SK-N-SH (cell line): ENCODE measurements around the gene FAM131B.

ENCODE experiments used
- EP300 ChIP-seq, 2 experiments: IDR thresholded peaks; 2 replicates each; pipeline versions ENCODE4 v1.4.0 to v1.6.1; 2012; ENCODE audit warnings: borderline replicate concordance in 1 of 2, low read depth in 1 of 2, low read length in 1 of 2
- FOSL2 ChIP-seq: IDR thresholded peaks from 2 replicates; pipeline ENCODE4 v1.4.0; 2012; ENCODE audit warnings: low read depth, mild to moderate bottlenecking, moderate library complexity, borderline replicate concordance
- GATA2 ChIP-seq: sonication (generic); formaldehyde crosslinking; IDR thresholded peaks from 2 replicates; pipeline ENCODE4 v1.5.0; 2020; ENCODE audit warnings: mild to moderate bottlenecking, missing genetic modification reagents
- NRF1 ChIP-seq: IDR thresholded peaks from 2 replicates; pipeline ENCODE4 v1.6.1; 2012; ENCODE audit warnings: low read depth, mild to moderate bottlenecking, low read length
- POLR2AphosphoS5 ChIP-seq: IDR thresholded peaks from 2 replicates; pipeline ENCODE4 v1.6.1; 2012; ENCODE audit warnings: low read depth, low read length
- TCF12 ChIP-seq: IDR thresholded peaks from 2 replicates; pipeline ENCODE4 v1.4.0; 2012
- TF ChIP-seq, protein P1 (sequence below): IDR thresholded peaks from 2 replicates; pipeline ENCODE4; 2012
- TF ChIP-seq, protein P2 (sequence below): IDR thresholded peaks from 2 replicates; pipeline ENCODE4 v1.6.1; 2012; ENCODE audit warnings: mild to moderate bottlenecking, low read depth, low read length, moderate library complexity
- TF ChIP-seq, protein P3 (sequence below): IDR thresholded peaks from 2 replicates; pipeline ENCODE4 v1.4.0; 2012; ENCODE audit warnings: low read depth, borderline replicate concordance
- TF ChIP-seq, protein P4 (sequence below): IDR thresholded peaks from 2 replicates; pipeline ENCODE4 v1.4.0; 2012; ENCODE audit warnings: low read depth
- TF ChIP-seq, protein P5 (sequence below): fragments of 200-600 bp; sonication (generic); IDR thresholded peaks from 2 replicates; pipeline ENCODE4 v1.6.1; 2017; ENCODE audit warnings: antibody characterized with exemption, mild to moderate bottlenecking, moderate library complexity

DNA sequence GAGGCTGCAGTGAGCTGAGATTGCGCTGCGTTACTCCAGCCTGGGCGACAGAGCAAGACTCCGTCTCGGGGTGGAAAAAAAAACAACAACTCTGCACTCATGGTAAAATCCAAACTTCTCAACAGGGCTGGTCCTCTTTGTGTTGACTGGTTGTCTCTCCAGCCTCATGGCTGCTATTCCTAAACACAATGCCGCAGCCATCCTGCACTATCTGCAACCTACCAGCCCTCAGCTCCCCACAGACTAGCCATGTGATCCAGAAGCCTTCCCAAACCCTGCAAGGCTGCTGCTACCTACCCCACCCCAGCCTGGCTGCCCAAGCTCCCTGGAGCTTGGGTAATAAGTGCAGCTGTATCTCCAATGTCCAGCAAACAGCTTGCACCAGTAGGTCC, 30.4 kb upstream of the FAM131B start:
- TF ChIP-seq GATA2 (CRISPR knock-in tag) (no peak), NRF1 (no peak), EP300 (IDR thresholded peaks at IDR 0.05; ENCODE audit: borderline replicate concordance in 1 of 2, low read depth in 1 of 2, low read length in 1 of 2) (no peak), FOSL2 (no peak), TCF12 (no peak), POLR2AphosphoS5 (no peak)
- TF ChIP-seq, protein P1, sequence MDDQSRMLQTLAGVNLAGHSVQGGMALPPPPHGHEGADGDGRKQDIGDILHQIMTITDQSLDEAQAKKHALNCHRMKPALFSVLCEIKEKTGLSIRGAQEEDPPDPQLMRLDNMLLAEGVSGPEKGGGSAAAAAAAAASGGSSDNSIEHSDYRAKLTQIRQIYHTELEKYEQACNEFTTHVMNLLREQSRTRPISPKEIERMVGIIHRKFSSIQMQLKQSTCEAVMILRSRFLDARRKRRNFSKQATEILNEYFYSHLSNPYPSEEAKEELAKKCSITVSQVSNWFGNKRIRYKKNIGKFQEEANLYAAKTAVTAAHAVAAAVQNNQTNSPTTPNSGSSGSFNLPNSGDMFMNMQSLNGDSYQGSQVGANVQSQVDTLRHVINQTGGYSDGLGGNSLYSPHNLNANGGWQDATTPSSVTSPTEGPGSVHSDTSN: no peak
- TF ChIP-seq, protein P2, sequence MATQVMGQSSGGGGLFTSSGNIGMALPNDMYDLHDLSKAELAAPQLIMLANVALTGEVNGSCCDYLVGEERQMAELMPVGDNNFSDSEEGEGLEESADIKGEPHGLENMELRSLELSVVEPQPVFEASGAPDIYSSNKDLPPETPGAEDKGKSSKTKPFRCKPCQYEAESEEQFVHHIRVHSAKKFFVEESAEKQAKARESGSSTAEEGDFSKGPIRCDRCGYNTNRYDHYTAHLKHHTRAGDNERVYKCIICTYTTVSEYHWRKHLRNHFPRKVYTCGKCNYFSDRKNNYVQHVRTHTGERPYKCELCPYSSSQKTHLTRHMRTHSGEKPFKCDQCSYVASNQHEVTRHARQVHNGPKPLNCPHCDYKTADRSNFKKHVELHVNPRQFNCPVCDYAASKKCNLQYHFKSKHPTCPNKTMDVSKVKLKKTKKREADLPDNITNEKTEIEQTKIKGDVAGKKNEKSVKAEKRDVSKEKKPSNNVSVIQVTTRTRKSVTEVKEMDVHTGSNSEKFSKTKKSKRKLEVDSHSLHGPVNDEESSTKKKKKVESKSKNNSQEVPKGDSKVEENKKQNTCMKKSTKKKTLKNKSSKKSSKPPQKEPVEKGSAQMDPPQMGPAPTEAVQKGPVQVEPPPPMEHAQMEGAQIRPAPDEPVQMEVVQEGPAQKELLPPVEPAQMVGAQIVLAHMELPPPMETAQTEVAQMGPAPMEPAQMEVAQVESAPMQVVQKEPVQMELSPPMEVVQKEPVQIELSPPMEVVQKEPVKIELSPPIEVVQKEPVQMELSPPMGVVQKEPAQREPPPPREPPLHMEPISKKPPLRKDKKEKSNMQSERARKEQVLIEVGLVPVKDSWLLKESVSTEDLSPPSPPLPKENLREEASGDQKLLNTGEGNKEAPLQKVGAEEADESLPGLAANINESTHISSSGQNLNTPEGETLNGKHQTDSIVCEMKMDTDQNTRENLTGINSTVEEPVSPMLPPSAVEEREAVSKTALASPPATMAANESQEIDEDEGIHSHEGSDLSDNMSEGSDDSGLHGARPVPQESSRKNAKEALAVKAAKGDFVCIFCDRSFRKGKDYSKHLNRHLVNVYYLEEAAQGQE: no peak
- TF ChIP-seq, protein P3, sequence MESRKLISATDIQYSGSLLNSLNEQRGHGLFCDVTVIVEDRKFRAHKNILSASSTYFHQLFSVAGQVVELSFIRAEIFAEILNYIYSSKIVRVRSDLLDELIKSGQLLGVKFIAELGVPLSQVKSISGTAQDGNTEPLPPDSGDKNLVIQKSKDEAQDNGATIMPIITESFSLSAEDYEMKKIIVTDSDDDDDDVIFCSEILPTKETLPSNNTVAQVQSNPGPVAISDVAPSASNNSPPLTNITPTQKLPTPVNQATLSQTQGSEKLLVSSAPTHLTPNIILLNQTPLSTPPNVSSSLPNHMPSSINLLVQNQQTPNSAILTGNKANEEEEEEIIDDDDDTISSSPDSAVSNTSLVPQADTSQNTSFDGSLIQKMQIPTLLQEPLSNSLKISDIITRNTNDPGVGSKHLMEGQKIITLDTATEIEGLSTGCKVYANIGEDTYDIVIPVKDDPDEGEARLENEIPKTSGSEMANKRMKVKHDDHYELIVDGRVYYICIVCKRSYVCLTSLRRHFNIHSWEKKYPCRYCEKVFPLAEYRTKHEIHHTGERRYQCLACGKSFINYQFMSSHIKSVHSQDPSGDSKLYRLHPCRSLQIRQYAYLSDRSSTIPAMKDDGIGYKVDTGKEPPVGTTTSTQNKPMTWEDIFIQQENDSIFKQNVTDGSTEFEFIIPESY: no peak
- TF ChIP-seq, protein P4, sequence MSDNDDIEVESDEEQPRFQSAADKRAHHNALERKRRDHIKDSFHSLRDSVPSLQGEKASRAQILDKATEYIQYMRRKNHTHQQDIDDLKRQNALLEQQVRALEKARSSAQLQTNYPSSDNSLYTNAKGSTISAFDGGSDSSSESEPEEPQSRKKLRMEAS: no peak
- TF ChIP-seq, protein P5, sequence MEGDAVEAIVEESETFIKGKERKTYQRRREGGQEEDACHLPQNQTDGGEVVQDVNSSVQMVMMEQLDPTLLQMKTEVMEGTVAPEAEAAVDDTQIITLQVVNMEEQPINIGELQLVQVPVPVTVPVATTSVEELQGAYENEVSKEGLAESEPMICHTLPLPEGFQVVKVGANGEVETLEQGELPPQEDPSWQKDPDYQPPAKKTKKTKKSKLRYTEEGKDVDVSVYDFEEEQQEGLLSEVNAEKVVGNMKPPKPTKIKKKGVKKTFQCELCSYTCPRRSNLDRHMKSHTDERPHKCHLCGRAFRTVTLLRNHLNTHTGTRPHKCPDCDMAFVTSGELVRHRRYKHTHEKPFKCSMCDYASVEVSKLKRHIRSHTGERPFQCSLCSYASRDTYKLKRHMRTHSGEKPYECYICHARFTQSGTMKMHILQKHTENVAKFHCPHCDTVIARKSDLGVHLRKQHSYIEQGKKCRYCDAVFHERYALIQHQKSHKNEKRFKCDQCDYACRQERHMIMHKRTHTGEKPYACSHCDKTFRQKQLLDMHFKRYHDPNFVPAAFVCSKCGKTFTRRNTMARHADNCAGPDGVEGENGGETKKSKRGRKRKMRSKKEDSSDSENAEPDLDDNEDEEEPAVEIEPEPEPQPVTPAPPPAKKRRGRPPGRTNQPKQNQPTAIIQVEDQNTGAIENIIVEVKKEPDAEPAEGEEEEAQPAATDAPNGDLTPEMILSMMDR: no peak
